Suprapubic skin (tissue), 3 donors: Measurements from ENCODE around the gene AOC1.

ENCODE experiments used
- CTCF ChIP-seq, 2 donors: fragments of 200-600 bp in 1 of 2; fragments of 450-650 bp in 1 of 2; sonication (generic) in 1 of 2; IDR thresholded peaks; one replicate each; pipeline ENCODE4 v1.5.1; 2016 to 2019; ENCODE audit warnings: antibody characterized with exemption in 2 of 2, mild to moderate bottlenecking in 1 of 2, moderate library complexity in 1 of 2
- EP300 ChIP-seq: sonication (generic); formaldehyde crosslinking; IDR thresholded peaks from one replicate; pipeline ENCODE4 v1.6.1; 2017; ENCODE audit warnings: antibody characterized with exemption

- TF ChIP-seq CTCF (IDR thresholded peaks at IDR 0.05) = no peak
- no peak for TF ChIP-seq EP300
Measured at GRCh38 chr7:150871601-150872000, 19.3 kb downstream of the AOC1 start.
